RWPE1 (cell line): ENCODE measurements around the gene C1QTNF5.
A peak's percentile ranks its signal among the peaks of the same experiment; 100 is the strongest.

Source experiments
- CTCF ChIA-PET: fragments of 350-600 bp; sonication (Branson Sonifier 250); formaldehyde crosslinking; extraction: SDS; loops from one replicate; lab custom pipeline; 2021; lab: Yijun Ruan, JAX
- POLR2A ChIA-PET: fragments of 400-600 bp; formaldehyde crosslinking; extraction: SDS; loops from one replicate; lab custom pipeline; 2020; ENCODE audit warnings: antibody characterized with exemption; ENCODE audit not compliant: low non-redundant PET; lab: Yijun Ruan, JAX
- DNase-seq: peaks from one replicate; pipeline ENCODE4 v3.0.0; 2012; ENCODE audit warnings: low spot score
- H3K27ac ChIP-seq: fragments of 450-650 bp; 2 replicates; pipeline ENCODE4 v1.5.1; 2017
- TF ChIP-seq, protein P1 (sequence below): fragments of 450-650 bp; conservative IDR thresholded peaks from 2 replicates; pipeline ENCODE4 v1.5.1; 2017; ENCODE audit warnings: low read depth, mild to moderate bottlenecking

Gene C1QTNF5

DNA sequence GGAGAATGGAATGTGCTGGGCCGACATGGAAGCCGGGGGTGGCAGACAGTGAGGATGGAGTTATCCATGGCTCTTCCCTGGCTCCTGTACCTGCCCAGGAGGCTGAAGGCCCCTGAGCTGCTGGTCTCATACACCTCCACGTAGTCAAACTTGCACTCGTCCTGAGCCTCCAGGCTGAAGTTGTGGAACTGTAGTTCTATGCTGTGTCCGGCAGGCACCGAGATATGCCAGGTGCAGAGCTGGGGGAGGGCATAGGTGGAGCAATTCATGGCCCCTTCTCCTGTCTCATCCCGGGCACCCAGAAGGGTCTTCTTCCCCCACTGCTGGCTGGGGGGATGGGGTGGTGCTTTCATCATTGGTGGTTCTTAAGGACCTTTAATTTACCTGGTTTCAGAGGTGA is 3.0 kb upstream of the C1QTNF5 start:
- no peak for DNase-seq
- ChIA-PET CTCF (interaction anchor here (0.7 to 5.5 kb wide), 4 partner anchors 13 to 249 kb away, joined by 3 to 26 read pairs (median 4); no protein-coding TSS in a partner anchor), POLR2A (no interaction called here)
- no peak overlapping the region for H3K27ac ChIP-seq
- TF ChIP-seq, protein P1, sequence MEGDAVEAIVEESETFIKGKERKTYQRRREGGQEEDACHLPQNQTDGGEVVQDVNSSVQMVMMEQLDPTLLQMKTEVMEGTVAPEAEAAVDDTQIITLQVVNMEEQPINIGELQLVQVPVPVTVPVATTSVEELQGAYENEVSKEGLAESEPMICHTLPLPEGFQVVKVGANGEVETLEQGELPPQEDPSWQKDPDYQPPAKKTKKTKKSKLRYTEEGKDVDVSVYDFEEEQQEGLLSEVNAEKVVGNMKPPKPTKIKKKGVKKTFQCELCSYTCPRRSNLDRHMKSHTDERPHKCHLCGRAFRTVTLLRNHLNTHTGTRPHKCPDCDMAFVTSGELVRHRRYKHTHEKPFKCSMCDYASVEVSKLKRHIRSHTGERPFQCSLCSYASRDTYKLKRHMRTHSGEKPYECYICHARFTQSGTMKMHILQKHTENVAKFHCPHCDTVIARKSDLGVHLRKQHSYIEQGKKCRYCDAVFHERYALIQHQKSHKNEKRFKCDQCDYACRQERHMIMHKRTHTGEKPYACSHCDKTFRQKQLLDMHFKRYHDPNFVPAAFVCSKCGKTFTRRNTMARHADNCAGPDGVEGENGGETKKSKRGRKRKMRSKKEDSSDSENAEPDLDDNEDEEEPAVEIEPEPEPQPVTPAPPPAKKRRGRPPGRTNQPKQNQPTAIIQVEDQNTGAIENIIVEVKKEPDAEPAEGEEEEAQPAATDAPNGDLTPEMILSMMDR: no peak

DNA sequence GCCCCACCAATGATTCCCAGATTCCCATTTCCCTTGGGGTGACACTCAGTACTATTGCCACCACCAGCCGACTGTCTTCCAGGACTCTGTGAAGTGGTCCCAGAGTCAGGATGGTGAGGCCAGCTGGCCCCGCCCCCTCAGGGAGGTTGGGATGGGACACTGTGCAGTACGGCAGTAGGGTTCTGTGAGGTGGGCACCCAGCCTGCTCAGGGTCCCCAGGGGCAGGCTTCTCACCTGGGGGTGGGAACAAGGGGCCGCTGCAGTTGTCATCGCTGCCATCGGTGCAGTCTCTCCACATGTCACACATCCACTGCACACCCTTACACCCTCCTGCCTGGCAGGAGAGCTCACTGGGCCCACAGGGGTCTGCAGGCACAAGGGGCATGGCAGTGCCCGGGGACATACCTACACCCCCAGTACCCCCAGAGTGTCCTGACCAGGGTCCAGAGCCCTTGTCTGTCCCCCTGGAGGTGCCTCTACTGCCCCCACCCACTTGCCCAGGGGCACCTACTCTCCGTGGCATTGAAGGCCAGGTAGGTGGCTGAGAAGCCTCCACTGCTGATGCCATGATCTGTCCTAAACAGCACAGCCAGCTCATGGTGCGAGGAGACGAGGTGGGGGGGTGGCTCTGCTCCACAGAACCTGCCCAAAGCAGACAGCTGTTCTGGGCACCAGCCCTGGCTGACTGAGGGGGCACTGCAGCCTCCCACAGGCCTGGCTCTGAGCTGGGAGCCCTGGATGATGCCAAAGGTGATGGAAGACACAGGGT is 1.9 kb upstream of the C1QTNF5 start:
- ChIA-PET CTCF (interaction anchor here (0.5 to 5.5 kb wide), 5 partner anchors 13 to 829 kb away, joined by 3 to 26 read pairs (median 3); no protein-coding TSS in a partner anchor), POLR2A (no interaction called here)
- DNase-seq: no peak
- TF ChIP-seq, protein P1: no peak
- H3K27ac ChIP-seq: no peak overlapping the region

DNA sequence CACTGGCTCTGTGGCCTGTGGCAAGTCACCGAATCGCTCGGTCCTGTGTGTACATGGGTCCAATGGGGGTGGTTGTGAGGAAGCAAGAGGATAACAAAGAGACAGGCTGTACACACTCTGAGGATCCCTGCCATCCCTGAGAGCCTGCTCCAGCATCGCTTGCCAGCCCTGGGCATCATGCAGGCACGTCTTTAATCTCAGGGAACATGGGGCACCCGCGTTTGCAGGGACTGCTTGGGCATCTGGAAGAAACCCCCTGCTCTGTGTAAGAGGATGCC is 1.3 kb upstream of the C1QTNF5 start:
- DNase-seq: no peak
- H3K27ac ChIP-seq: peak overlapping the region; percentile 82; the same call in 1 of the 2 replicates
- TF ChIP-seq, protein P1: no peak
- POLR2A ChIA-PET: no interaction called here
- CTCF ChIA-PET: interaction anchor here (1.0 kb wide), 2 partner anchors 14 to 18 kb away, joined by 3 read pairs; no protein-coding TSS in a partner anchor

DNA sequence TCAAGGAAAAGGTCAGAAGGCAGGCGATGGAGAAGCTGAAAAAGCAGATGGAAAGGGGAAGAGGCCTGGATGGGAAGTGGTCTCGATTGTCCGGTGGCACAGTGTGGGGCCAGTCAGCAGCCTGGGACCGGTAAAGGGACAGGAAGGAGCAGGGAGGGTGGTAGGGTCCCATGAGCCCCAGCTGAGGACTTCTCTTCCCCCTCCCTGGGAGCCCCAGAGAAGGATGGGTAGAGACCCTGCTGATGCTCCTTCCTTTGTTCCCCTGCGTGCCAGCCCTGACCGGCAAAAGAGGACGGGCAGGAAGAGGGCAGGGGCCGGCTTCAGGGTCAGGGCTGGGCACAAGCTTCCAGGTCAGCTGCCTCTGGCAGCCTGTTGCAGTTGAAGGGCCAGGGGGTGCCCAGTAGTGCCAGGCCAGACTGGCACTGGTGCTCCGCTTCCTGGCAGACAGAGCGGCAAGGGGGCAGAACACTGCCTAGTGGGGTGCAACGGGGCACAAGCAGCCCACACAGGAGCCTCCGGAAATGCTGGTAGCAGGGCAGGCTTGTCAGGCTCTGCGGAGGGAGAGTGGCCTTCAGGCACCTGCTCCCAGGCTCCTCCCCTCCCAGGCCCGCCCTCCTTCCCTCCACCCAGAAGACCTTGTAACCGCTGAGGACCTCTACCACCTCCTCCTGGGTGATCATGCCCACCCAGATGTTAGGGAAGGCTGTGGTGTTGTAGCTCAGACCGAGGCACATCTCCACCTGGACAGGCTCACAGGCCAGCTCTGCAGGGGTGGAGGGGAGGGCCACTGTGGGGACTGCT is 739 bp upstream of the C1QTNF5 start:
- ChIA-PET CTCF (interaction anchor here (0.8 to 3.5 kb wide), 3 partner anchors 14 to 20 kb away, joined by 3 to 12 read pairs (median 3); no protein-coding TSS in a partner anchor), POLR2A (no interaction called here)
- TF ChIP-seq, protein P1: no peak
- peak overlapping the region; percentile 82 for H3K27ac ChIP-seq
- no peak for DNase-seq

DNA sequence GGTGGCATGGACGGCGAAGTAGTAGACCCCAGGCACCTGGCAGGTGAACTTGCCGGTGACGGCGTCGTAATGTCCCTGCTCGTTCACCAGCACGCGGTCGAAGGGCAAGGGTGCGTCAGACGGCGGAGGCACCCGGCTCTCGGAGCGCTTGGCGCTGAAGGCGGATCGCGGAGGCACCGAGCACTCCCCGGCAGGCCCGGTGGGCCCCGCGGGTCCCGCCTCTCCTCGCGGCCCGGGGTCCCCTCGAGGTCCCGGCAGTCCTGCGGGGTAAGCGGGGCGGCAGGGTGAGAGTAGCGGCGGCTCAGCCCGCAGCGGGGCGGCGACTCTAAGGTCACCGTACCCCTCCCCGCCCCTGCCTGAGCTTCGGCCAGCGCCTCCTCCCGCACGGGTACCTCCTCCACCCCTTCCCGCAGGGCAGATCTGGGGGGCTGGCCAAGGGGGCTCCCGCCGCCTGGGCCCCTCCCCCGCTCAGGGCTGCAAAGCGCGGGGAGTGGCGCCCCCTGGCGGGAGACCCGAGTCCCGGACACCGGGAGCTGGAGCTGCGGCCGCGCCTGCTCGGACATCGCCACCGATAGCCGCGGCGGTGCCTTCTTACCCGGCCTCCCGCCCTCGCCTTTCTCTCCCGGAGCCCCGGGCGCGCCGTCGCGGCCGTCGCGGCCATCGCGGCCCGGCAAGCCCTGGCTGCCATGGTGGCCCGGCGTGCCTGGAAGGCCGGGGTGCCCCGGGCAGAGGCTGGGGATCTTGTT is 921 bp downstream of the C1QTNF5 start:
- POLR2A ChIA-PET: interaction anchor here (0.6 kb wide), 1 partner anchor 32 kb away, joined by 3 read pairs; no protein-coding TSS in a partner anchor
- CTCF ChIA-PET: interaction anchor here (0.5 to 3.5 kb wide), 23 partner anchors 9 to 918 kb away, joined by 3 to 17 read pairs (median 4); partner anchors contain the start of gene USP2
- TF ChIP-seq, protein P1: peak; percentile 91
- H3K27ac ChIP-seq: peak overlapping the region; percentile 82
- no peak for DNase-seq
